ENCODE data around the gene ZNF136. TPM values are rescaled to one million over a fixed set of nuclear protein-coding genes. Genes with fewer than 3 reads are reported as not detected.

Gene ZNF136
- total RNA-seq, 1 donor from 2014 or later: 4.3 TPM

- no peaks in the 10 kb centered on the region for H3K27me3 ChIP-seq (ENCODE audit: control insufficient read depth, insufficient read depth, low read length)
- TF ChIP-seq CTCF (IDR thresholded peaks at IDR 0.05; ENCODE audit: insufficient read depth, low read length, poor library complexity, severe bottlenecking): no peak
- H3K4me3 ChIP-seq (ENCODE audit: low read depth, low read length): no peak overlapping the region
- DNase-seq (ENCODE audit: low read depth): no peak
- H3K36me3 ChIP-seq (ENCODE audit: control insufficient read depth, insufficient read depth, low read length): no peaks in the 10 kb centered on the region
Measured at GRCh38 chr19:12199757-12200419, 37.0 kb downstream of the ZNF136 start.

GRCh38 chr19:12202250-12202649 is 39.4 kb downstream of the ZNF136 start:
- DNase-seq (ENCODE audit: low read depth): no peak
- no peak overlapping the region for H3K4me3 ChIP-seq (ENCODE audit: low read depth, low read length)
- no peaks in the 10 kb centered on the region for H3K27me3 ChIP-seq (ENCODE audit: control insufficient read depth, insufficient read depth, low read length)
- TF ChIP-seq CTCF (IDR thresholded peaks at IDR 0.05; ENCODE audit: insufficient read depth, low read length, poor library complexity, severe bottlenecking): no peak
- H3K36me3 ChIP-seq (ENCODE audit: control insufficient read depth, insufficient read depth, low read length): no peaks in the 10 kb centered on the region

DNA sequence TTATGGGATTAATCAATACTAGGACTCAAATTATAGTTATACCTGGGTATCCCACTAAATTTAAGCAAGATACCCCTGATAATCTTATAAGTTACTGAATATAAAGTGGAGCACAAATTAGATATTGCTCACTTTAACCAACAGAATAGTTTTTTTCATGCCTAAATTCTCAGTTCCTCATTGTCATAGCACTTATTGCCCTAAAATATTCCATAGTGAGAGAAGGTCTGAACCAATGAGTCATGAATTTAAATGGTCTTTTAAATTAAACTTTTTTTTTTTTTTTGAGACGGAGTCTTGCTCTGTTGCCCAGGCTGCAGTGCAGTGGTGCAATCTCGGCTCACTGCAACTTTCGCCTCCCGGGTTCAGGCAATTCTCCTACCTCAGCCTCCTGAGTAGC is 42.4 kb downstream of the ZNF136 start:
- no peak for TF ChIP-seq CTCF (IDR thresholded peaks at IDR 0.05; ENCODE audit: insufficient read depth, low read length, poor library complexity, severe bottlenecking)
- no peak overlapping the region for H3K4me3 ChIP-seq (ENCODE audit: low read depth, low read length)
- DNase-seq (ENCODE audit: low read depth): no peak
- H3K27me3 ChIP-seq (ENCODE audit: control insufficient read depth, insufficient read depth, low read length): no peaks in the 10 kb centered on the region
- H3K36me3 ChIP-seq (ENCODE audit: control insufficient read depth, insufficient read depth, low read length): no peaks in the 10 kb centered on the region

DNA sequence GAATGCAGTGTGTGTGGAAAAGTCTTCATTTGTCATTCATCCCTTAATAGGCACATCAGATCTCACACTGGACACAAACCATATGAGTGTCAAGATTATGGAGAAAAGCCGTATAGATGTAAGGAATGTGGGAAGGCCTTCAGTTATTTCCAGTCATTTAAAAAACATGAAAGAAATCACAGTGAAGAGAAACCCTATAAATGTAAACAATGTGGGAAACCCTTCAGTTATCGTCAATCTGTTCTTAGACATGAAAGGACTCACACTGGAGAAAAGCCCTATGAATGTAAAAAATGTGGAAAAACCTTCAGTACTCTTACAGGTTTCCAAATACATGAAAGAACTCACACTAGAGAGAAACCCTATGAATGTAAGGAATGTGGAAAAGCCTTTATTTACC is 45.3 kb downstream of the ZNF136 start:
- no peaks in the 10 kb centered on the region for H3K36me3 ChIP-seq (ENCODE audit: control insufficient read depth, insufficient read depth, low read length)

GRCh38 chr19:12217332-12217731 is 54.4 kb downstream of the ZNF136 start:
- Histone ChIP-seq H3K4me3 (ENCODE audit: low read depth, low read length) (no peak overlapping the region), H3K27me3 (ENCODE audit: control insufficient read depth, insufficient read depth, low read length) (no peaks in the 10 kb centered on the region), H3K36me3 (ENCODE audit: control insufficient read depth, insufficient read depth, low read length) (no peaks in the 10 kb centered on the region)
- no peak for DNase-seq (ENCODE audit: low read depth)
- TF ChIP-seq CTCF (IDR thresholded peaks at IDR 0.05; ENCODE audit: insufficient read depth, low read length, poor library complexity, severe bottlenecking): no peak

More for the DNA sequence above, 45.3 kb downstream of the ZNF136 start:
- H3K27me3 ChIP-seq (ENCODE audit: control insufficient read depth, insufficient read depth, low read length): no peaks in the 10 kb centered on the region
- no peak for TF ChIP-seq CTCF (IDR thresholded peaks at IDR 0.05; ENCODE audit: insufficient read depth, low read length, poor library complexity, severe bottlenecking)
- no peak overlapping the region for H3K4me3 ChIP-seq (ENCODE audit: low read depth, low read length)
- DNase-seq (ENCODE audit: low read depth): no peak

Data from kidney epithelial cell (primary cell).